Stimulated activated naive CD8-positive, alpha-beta T cell treated with anti-CD3 and anti-CD28 coated beads, Interleukin-15, amount 100 ng/mL, for 72 hours (primary cell): ENCODE measurements around the gene MEGF6.
A peak's percentile ranks its signal among the peaks of the same experiment; 100 is the strongest.

Experiments used
- ATAC-seq: fragments of 150-1000 bp; cut with Tn5 transposase; 2 replicates; pipeline ENCODE4 v1.10.0; 2021; ENCODE audit warnings: mild to moderate bottlenecking, moderate library complexity
- DNase-seq, 2 donors: peaks; one replicate each; pipeline ENCODE4 v3.0.0; 2021 to 2022
- H3K27ac Mint-ChIP-seq, 2 donors: one replicate each; pipeline ENCODE4 v1.8.0; 2022; ENCODE audit warnings: mild to moderate bottlenecking in 2 of 2, mixed read lengths in 2 of 2, moderate library complexity in 2 of 2
- H3K27me3 Mint-ChIP-seq: one replicate; pipeline ENCODE4 v1.8.0; 2022; ENCODE audit warnings: mixed read lengths
- H3K4me1 Mint-ChIP-seq: one replicate; pipeline ENCODE4 v1.8.0; 2022; ENCODE audit warnings: mild to moderate bottlenecking, mixed read lengths
- H3K4me3 Mint-ChIP-seq, 2 donors: one replicate each; pipeline ENCODE4 v1.8.0; 2022; ENCODE audit warnings: mild to moderate bottlenecking in 2 of 2, mixed read lengths in 2 of 2, moderate library complexity in 1 of 2
- H3K9me3 Mint-ChIP-seq, 2 donors: one replicate each; pipeline ENCODE4 v1.8.0; 2022; ENCODE audit warnings: mixed read lengths in 2 of 2

The MEGF6 gene

DNA sequence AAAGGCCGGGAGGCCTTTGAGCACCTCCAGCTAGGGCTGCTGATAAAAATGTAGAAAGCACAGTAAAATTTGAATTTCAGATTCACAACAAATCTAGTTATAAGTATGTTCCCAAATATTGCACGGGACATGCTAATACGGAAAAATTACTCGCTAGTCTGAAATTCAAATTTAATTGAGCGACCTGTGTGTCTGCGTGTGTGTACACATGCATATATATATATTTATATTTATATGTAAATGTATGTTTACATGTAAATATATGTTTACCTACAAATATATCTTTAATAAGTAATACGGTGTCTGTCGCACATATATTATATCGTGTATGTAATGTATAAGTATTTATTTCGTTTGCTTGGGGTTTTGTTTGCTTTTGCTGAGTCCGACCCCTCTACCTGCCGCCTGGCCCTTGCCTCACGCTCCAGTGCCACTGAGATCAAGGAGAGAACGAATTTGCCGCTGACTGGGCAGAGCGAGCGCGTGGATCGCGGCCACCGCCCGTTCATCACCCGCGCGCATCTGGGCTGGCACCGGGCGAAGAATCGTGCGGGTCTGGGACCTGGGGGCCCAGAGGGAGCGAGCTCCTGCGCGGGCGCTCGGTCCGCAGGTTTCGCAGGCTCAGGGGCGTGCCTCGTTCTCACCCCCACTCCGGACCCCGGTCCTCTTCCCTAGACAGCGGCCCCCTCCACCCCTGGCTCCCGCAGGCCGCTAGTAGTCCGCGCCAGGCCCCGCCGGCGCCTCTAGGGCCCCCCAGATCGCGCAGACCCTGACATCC lies 39.1 kb upstream of the MEGF6 start:
- ATAC-seq = no peak
- H3K4me1 Mint-ChIP-seq = peaks cover 39% of the 10 kb centered on the region
- no peaks in the 10 kb centered on the region for H3K9me3 Mint-ChIP-seq
- peaks cover 45% of the 10 kb centered on the region for H3K27me3 Mint-ChIP-seq
- H3K4me3 Mint-ChIP-seq = peak overlapping the region; percentile 76 to 86
- peak overlapping the region in 1 of 2 donors; percentile 95 for H3K27ac Mint-ChIP-seq
- DNase-seq = no peak

DNA sequence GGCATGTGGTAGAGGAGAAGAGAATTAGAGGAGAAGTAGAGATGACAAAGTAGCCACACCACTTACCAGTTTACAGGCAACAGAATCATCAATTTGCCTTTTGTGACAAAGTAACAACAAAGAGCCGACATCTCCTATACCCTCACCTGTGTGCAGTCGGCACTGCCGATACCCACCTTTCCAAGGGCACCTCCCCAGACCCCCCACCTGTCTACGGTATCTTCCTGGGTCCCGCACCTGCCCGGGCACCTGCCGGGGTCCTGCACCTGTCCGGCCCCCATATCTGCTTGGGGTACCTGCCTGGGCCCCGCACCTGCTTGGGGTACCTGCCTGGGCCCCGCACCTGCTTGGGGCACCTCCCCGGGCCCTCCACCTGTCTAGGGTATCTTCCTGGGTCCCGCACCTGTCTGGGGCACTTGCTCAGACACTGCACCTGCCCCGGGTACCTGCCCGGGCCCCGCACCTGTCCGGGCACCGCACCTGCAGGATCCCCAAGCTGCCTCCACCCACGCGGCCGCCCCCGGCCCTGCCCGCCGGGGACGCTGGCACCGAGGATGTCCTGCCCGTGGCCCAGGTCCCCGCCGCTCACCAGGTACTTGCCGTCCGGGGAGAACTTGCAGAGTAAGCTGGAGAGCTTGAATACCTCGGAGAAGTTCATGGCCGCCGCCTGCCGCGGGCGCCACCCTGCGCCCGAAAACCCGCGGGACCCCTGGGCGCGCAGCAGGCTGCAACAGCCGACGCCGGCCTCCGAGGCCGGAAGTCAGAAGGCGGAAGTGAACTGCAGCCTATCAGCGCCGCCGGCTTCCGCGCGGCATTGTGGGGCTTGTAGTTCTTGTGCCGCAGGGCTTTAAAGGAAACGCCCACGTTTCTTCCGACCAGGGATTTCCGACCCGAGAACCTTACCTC lies 38.3 kb upstream of the MEGF6 start, which contains the start of gene WRAP73:
Gene WRAP73 (minus strand): TSS at position 762 of the 906 bp plus-strand sequence. CDS start 104 bp downstream, at position 658.
- Mint-ChIP-seq H3K4me3 (peak within 1 kb of the TSS; percentile 76 to 86), H3K9me3 (no peaks in the 10 kb centered on the region), H3K4me1 (peaks cover 39% of the 10 kb centered on the region), H3K27ac (peak within 1 kb of the TSS in 1 of 2 donors; percentile 95), H3K27me3 (peaks cover 36% of the 10 kb centered on the region)
- ATAC-seq = peak; percentile 98
- DNase-seq = peak; percentile 87 to 93

DNA sequence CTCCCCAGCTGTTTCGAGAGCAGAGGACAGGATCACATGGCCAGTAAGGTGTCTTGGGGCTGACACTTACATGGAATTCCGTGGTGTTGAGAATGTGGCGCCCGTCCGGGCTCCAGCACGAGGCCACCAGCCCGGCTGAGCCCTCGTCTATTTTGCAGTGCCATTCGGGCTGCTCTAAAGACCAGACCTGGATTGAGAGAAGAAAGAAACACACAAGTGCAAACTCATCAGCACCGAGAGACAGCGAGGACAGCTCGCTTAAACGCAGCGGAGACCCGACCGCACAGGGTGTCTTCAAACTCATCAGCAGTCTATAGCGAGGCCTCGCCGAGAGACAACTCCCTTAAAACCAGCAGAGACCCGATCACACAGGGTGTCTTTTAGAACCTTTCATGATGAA lies 35.3 kb upstream of the MEGF6 start:
- H3K9me3 Mint-ChIP-seq = no peaks in the 10 kb centered on the region

DNA sequence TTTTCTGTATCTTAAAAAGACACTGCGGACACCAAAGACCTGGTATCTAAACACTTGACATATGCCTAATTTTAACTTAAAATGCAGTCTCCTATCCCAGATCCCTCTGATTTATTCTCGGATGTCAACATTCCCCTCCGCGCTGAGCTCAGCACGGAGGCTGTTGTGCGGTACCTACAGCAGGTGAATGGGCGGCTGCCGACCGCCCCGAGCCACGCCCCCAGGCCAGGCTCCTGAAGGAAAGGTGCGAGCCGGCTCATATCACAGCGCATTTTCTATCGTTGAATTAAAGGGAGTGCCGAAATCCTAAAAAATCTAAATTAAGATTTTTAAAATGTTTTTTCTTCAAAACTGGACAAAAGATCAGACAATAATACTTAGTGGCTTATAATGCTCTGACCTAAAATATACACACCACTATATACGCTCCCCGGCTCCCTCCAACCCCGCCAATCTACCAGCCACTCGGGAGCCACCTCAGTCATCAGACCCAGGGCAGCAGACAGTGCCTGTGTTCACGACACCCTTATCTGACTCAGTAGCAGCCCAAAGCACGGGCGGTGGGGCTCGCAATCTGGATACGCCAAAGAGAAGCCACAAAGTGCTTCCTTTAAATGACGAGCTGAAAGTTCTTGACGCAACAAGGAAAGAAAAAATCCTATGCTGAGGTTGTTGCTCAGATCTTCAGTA lies 34.5 kb upstream of the MEGF6 start:
- Mint-ChIP-seq H3K9me3 (no peaks in the 10 kb centered on the region), H3K27me3 (peaks cover 6% of the 10 kb centered on the region), H3K4me3 (no peak overlapping the region), H3K4me1 (peaks cover 30% of the 10 kb centered on the region), H3K27ac (peak overlapping the region in 1 of 2 donors; percentile 38)
- DNase-seq (no peak), ATAC-seq (no peak)

More for the DNA sequence above, 35.3 kb upstream of the MEGF6 start:
- H3K4me1 Mint-ChIP-seq = peaks cover 38% of the 10 kb centered on the region
- no peak overlapping the region for H3K27ac Mint-ChIP-seq
- peaks cover 13% of the 10 kb centered on the region for H3K27me3 Mint-ChIP-seq
- ATAC-seq = no peak
- H3K4me3 Mint-ChIP-seq = no peak overlapping the region
- DNase-seq = no peak

DNA sequence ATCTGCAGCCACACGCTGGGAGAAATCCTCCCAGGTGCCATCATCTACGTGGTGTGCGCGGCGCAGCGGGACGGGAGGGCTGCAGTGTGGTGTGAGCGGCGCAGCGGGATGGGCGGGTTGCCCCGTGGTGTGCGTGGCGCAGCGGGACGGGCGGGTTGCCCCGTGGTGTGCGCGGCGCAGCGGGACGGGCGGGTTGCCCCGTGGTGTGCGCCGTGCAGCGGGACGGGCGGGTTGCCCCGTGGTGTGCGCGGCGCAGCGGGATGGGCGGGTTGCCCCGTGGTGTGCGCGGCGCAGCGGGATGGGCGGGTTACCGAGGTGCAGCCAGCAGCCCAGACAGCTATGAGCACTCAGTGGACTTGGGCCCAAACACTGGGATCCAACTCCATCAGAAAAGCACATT lies 33.9 kb upstream of the MEGF6 start:
- no peaks in the 10 kb centered on the region for H3K27me3 Mint-ChIP-seq
- ATAC-seq = no peak
- no peak overlapping the region for H3K4me3 Mint-ChIP-seq
- no peak for DNase-seq
- H3K27ac Mint-ChIP-seq = no peak overlapping the region
- H3K4me1 Mint-ChIP-seq = peaks cover 24% of the 10 kb centered on the region
- no peaks in the 10 kb centered on the region for H3K9me3 Mint-ChIP-seq

DNA sequence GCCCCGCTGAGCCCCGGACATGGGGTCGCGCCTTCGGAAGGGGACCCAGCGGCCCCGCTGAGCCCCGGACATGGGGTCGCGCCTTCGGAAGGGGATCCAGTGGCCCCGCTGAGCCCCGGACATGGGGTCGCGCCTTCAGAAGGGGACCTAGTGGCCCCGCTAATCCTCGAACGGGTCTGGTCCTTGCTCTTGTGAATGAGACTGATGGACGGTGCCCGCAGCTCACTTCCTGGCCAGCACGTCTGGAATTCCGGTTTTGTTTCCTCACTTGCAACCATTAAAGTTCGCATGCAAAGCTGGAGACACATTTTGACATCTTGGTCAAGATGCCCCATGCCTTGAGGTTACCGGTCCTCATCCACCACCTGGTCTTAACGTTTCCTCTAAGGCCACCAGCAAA lies 33.0 kb upstream of the MEGF6 start:
- Mint-ChIP-seq H3K9me3 (no peaks in the 10 kb centered on the region), H3K4me3 (no peak overlapping the region), H3K27ac (no peak overlapping the region), H3K27me3 (no peaks in the 10 kb centered on the region), H3K4me1 (peaks cover 19% of the 10 kb centered on the region)
- ATAC-seq (no peak), DNase-seq (no peak)

DNA sequence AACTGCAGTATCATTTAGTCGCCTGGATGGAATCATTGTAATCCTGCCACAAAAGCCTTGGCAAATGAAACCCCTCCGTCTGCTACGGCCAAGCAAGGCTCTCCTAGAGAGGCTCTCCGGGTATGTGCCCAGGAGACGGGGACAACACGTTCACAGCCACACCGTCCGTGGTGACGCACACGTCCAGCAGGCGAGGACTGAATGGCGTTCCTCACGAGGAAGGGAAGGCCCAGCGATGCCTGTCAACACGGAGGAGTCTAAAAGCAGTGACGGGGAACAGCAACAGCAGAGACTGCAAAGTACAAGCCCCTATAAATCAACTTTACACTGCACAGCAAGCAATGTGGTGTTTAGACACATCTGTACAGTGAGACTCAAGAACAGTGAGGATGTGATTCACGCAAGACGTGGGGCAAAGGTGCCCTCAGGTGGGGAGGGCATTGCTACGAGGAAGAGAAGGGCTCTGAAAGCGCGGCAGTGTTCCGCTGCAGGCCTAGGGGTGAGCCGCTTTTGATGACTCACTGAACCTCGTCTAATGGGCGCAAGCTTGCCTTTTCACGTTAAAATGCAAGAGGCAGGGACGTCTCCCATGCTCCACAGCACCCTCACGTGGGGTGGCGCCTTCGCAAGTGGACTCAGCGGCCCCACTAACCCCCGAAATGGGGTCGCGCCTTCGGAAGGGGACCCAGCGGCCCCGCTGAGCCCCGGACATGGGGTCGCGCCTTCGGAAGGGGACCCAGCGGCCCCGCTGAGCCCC lies 31.8 kb upstream of the MEGF6 start:
- Mint-ChIP-seq H3K27ac (no peak overlapping the region), H3K9me3 (no peaks in the 10 kb centered on the region), H3K27me3 (no peaks in the 10 kb centered on the region), H3K4me1 (peaks cover 11% of the 10 kb centered on the region), H3K4me3 (no peak overlapping the region)
- no peak for DNase-seq
- ATAC-seq = no peak

DNA sequence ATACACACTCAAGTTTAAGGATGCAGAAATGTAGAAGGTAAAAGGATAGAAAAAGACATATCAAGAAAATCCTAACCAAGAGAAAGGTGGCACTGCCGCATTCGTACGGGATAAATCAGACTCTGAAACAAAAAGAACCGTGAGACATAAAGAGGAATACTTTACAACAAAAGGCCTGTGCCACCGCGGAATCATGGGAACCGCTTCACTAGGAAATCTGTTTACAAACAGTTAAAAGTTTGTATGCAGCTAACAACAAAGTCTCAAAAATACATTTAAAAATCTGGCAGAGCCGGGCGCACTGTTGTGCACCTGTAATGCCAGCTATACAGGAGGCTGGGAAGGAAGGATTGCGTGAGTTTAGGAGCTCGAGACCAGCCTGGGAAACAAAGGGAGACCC lies 30.5 kb upstream of the MEGF6 start:
- no peaks in the 10 kb centered on the region for H3K4me1 Mint-ChIP-seq
- DNase-seq (no peak), ATAC-seq (no peak)
- no peak overlapping the region for H3K4me3 Mint-ChIP-seq
- no peaks in the 10 kb centered on the region for H3K27me3 Mint-ChIP-seq
- no peak overlapping the region for H3K27ac Mint-ChIP-seq
- H3K9me3 Mint-ChIP-seq = no peaks in the 10 kb centered on the region

DNA sequence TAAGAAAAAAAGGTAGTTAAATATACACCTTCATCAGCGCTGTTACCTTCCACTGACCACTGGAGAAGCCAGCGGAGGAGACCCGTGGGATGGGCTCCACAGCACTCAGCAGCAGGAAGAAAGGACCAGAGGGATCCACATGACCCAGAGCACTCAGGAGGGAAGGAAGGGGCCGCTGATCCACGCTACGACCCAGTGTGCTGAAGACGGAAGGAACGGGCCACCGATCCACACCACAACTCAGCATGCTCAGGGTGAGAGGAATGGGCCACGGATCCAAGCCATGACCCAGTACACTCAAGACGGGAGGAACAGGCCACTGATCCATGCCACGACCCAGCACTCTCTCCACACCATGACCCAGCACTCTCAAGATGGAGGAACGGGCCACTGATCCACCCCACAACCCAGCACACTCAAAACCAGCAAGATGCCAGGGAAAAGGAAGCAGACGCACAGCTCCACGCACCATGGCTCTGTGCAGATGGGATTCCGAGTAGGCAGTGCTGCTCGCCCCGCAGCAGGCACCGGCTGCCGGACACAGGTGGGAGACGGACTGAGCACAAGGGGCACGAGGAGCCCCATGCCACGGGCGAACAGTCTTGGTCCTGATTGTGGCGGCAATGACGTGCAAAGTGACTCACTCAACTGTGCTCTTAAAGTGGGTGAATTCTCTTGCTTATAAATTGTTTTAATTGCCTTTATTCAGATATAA lies 29.9 kb upstream of the MEGF6 start:
- no peak for ATAC-seq
- no peaks in the 10 kb centered on the region for H3K9me3 Mint-ChIP-seq

DNA sequence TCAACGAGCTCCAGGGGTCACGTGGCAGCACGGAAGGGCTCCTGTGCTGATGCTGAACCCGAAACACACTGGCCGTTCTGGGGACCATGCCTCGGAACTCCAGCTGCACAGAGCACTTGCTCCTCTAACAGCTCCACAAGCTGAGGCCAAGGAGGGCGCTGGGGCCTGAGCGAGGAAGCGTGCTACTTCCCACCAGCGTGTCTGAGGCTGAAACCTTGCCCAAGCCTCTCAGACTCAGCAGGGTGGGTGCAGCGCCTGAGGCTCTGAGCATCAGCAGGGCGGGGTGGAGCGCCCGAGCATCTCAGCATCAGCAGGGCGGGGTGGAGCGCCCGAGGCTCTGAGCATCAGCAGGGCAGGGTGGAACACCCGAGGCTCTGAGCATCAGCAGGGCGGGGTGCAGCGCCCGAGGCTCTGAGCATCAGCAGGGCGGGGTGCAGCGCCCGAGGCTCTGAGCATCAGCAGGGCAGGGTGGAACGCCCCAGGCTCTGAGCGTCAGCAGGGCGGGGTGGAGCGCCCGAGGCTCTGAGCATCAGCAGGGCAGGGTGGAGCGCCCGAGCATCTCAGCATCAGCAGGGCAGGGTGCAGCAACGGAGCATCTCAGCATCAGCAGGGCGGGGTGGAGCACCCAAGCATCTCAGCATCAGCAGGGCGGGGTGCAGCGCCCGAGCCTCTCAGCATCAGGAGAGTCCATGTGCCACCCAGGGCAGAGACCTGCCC lies 29.0 kb upstream of the MEGF6 start:
- Mint-ChIP-seq H3K9me3 (no peaks in the 10 kb centered on the region), H3K4me3 (no peak overlapping the region), H3K27ac (no peak overlapping the region), H3K4me1 (no peaks in the 10 kb centered on the region), H3K27me3 (no peaks in the 10 kb centered on the region)
- DNase-seq (no peak), ATAC-seq (no peak)

More for the DNA sequence above, 29.9 kb upstream of the MEGF6 start:
- no peaks in the 10 kb centered on the region for H3K4me1 Mint-ChIP-seq
- DNase-seq = no peak
- H3K27ac Mint-ChIP-seq = no peak overlapping the region
- H3K27me3 Mint-ChIP-seq = no peaks in the 10 kb centered on the region
- no peak overlapping the region for H3K4me3 Mint-ChIP-seq

DNA sequence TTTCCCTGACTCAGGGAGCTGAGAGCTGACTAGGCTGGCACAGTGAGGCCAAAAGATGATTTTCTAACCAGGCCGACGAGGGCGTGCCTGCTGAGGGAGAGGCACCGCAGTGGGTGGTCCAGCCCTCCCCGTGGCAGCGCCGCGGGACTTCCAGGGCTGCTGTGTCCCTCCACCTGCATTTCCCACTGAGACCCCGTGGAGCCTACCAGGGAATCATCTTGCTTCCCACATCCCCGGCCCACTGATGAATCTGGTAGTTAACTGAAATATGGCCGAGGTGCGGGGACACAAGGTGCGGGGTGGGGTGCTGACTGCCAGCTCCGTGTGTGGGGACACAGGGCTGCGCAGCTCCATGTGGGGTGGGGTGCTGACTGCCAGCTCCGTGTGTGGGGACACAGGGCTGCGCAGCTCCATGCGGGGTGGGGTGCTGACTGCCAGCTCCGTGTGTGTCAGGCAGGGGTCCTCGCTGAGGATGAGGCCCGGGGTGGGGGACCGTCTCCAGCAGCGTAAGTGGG lies 28.1 kb upstream of the MEGF6 start:
- DNase-seq = no peak
- Mint-ChIP-seq H3K27ac (no peak overlapping the region), H3K9me3 (no peaks in the 10 kb centered on the region), H3K27me3 (no peaks in the 10 kb centered on the region), H3K4me3 (no peak overlapping the region), H3K4me1 (no peaks in the 10 kb centered on the region)
- no peak for ATAC-seq

DNA sequence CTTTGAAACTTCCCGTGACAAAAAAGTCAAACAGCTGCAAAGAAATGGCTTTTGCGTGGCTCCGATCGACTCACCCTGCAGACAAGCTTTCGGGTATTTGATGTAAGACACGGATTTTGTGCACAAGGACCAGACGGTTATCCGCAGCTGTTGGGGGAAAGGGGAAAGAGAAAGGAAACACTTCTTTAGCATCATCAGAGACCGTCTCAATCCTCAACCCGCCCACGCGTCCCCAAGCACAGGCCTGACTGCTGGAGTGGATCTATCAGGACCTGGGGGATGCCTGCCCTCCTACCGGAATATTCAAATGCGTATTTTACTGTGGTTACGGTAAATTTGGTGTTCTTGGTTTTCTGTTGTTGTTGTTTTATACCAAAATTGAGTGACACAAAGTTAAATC lies 27.4 kb upstream of the MEGF6 start:
- ATAC-seq (no peak), DNase-seq (no peak)
- no peaks in the 10 kb centered on the region for H3K27me3 Mint-ChIP-seq
- H3K4me3 Mint-ChIP-seq = no peak overlapping the region
- H3K9me3 Mint-ChIP-seq = no peaks in the 10 kb centered on the region
- H3K27ac Mint-ChIP-seq = no peak overlapping the region
- no peaks in the 10 kb centered on the region for H3K4me1 Mint-ChIP-seq

DNA sequence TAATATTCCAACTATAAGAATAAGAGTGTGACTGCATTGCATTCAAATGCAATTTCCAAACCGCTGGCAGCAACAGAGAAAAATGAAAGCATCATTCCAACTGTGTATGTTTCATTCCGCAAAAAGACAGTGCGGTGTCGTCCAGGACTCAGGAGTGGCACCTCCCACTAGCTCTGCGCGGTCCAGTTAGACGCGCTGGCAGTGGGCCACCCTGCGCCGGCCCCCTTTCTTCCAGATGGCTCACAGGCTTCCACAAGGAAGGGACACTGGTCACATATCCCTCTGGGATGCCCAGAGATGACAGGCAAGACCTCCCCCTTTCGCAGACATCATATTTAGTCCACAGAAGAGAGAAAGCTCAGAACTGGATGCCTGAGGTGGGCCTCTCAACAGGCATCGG lies 26.7 kb upstream of the MEGF6 start:
- ATAC-seq = no peak
- H3K9me3 Mint-ChIP-seq = no peaks in the 10 kb centered on the region
- no peak for DNase-seq
- H3K4me1 Mint-ChIP-seq = no peaks in the 10 kb centered on the region
- H3K4me3 Mint-ChIP-seq = no peak overlapping the region
- H3K27ac Mint-ChIP-seq = no peak overlapping the region
- no peaks in the 10 kb centered on the region for H3K27me3 Mint-ChIP-seq

DNA sequence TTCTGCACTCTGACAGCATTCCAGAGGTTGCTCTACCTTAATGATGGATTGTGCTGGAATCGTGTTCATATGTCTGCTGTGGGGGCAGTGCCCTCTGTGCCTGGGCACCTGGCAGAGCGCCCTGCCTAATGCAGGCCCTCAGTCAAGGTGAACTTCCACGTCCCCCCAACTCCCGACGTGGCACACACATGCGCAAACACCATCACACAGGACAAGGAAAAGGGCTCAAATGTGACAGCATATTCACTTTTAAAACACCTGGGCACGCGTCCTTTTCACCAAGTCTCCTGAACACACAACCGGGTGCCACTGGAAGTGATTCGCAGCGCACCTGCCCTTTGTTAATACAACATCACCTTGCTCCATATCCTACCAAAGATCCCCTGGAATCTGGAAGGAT lies 25.2 kb upstream of the MEGF6 start:
- no peaks in the 10 kb centered on the region for H3K4me1 Mint-ChIP-seq
- ATAC-seq (no peak), DNase-seq (no peak)
- no peaks in the 10 kb centered on the region for H3K27me3 Mint-ChIP-seq
- H3K9me3 Mint-ChIP-seq = no peaks in the 10 kb centered on the region
- H3K4me3 Mint-ChIP-seq = no peak overlapping the region
- no peak overlapping the region for H3K27ac Mint-ChIP-seq
